Lower leg skin (tissue), 3 donors: ENCODE measurements around the gene ACER3.

ENCODE experiments used
- CTCF ChIP-seq, 3 donors: fragments of 450-650 bp; IDR thresholded peaks; one replicate each; pipeline ENCODE4 v1.5.1; 2016; ENCODE audit warnings: antibody characterized with exemption in 3 of 3, mild to moderate bottlenecking in 3 of 3, moderate library complexity in 2 of 3
- POLR2A ChIP-seq, 2 donors: fragments of 450-650 bp; IDR thresholded peaks; one replicate each; pipeline ENCODE4 v1.6.1; 2016 to 2017; ENCODE audit warnings: antibody characterized with exemption in 2 of 2, mild to moderate bottlenecking in 1 of 2, moderate library complexity in 1 of 2

- TF ChIP-seq CTCF (IDR thresholded peaks at IDR 0.05): no peak
- no peak for TF ChIP-seq POLR2A (IDR thresholded peaks at IDR 0.05)
These were observed 117.5 kb downstream of the ACER3 start for GRCh38 chr11:76978239-76978638.
